ENCODE measurements around the gene TLCD4.
"Not testable (repeated sequence)": the region's sequence is repeated elsewhere in the genome, so short reads cannot be mapped to it uniquely, and the experiment has no call there.

Gene TLCD4

GRCh38 chr1:95096218-95096841 is 20.8 kb upstream of the TLCD4 start:
- DNase-seq, result no peak

GRCh38 chr1:95097426-95097825 is 19.7 kb upstream of the TLCD4 start:
- no peak for DNase-seq

GRCh38 chr1:95098196-95098595 is 19.0 kb upstream of the TLCD4 start:
- DNase-seq, result no peak

GRCh38 chr1:95108792-95109191 is 8.4 kb upstream of the TLCD4 start:
- DNase-seq, result no peak

DNA sequence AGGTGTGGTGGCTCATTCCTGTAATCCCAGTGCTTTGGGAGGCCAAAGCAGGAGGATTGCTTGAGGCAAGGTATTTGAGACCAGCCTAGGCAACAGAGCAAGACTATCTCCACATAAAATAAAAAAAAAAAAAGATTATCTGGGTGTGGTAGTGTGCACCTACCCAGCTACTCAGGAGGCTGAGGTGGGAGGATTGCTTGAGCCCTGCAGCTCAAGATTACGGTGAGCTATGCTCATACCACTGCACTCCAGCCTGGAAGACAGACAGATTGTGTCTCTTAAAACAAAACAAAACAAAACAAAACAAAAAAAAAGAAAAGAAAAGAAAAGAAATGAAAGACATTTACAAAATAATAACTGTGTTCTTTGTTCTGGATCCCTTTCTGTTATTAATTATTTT is 6.1 kb upstream of the TLCD4 start:
- DNase-seq, result no peak

GRCh38 chr1:95113684-95114083 is 3.5 kb upstream of the TLCD4 start:
- DNase-seq, result no peak

DNA sequence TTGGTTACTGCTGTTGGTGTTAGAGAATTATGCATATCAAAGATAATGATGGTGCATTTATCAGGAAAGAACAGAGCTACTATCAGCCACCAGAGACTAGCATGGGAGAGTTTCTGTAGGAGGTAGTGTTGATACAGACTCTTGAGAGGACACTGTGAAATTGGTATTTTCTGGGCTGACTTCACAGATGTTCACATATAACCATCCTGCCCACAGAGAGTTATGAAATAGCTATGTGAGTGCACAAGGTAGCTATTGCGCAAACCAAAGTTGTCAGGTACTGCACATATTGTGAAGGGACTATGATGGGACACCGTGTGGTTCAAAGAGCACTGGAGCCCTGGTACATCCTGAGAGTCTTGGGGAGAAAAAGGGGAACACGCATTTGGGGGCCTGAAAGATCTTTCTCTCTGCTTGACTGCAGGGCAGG is 1.4 kb upstream of the TLCD4 start:
- DNase-seq, result no peak

- peak; percentile 31 for DNase-seq
These were observed 462 bp upstream of the TLCD4 start for GRCh38 chr1:95116580-95117206.

GRCh38 chr1:95118067-95118499 is 928 bp downstream of the TLCD4 start:
- no peak for DNase-seq

DNA sequence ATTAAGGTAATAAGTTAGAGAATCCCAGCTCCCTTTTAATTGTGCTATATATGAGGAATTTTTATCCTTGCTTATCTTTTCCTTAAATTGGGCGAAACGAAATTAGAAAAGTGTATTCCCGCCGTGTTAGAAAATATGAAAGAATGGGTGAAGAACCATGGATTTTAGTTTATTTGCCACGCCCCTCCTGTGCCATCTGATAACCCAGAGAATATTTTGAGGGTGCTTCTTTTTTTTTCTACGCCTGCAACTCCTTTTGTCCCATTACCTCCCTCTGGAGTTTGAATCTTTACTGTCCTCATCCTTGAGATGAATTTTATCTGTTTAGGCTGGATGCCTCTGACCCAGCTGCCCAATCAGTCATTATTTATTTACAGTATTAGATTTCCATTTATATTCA is 1.6 kb downstream of the TLCD4 start:
- DNase-seq, result no peak

DNA sequence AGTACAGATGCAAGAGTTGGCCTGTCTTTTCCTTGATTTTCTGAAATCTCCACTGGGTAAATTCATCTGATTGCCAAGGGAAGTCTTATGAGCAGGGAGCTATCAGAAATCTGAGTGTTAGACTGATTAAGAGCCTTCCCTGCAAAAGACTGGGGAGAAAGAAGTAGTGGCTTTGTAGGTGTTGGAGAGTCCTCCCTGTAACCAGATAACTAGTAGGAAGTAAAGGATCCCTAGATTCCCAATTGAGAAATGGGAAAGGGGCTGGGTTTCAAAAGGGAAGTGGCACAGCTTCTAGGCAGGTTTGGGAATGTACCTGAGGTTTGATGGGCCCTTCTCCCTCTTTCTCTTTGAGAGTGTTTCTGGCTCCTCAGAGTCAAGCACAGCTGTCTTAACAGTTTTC is 2.1 kb downstream of the TLCD4 start:
- no peak for DNase-seq

DNA sequence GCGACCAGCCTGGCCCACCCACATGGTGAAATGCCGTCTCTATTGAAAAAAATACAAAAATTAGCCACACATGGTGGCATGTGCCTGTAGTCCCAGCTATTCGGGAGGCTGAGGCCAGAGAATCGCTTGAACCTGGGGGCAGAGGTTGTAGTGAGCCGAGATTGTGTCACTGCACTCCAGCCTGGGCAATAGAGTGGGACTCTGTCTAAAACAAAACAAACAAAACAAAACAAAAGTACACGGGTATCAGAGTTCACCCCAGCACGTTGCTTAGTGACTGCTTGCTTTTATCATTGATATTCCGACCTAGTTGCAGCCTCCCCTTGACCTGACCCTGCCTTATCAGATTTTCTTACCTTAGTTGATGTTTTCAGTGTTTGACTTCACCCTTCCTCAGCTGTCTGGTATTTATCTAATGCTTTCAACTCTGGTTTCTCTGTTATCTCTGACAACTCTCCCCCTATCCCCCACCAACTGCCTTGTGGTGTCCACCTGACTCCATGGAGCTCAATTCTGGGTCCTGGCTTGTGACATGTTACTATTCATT is 5.1 kb downstream of the TLCD4 start:
- DNase-seq, result no peak

GRCh38 chr1:95124342-95124741 is 7.2 kb downstream of the TLCD4 start:
- no peak for DNase-seq

GRCh38 chr1:95126366-95126765 is 9.2 kb downstream of the TLCD4 start:
- DNase-seq, result no peak

DNA sequence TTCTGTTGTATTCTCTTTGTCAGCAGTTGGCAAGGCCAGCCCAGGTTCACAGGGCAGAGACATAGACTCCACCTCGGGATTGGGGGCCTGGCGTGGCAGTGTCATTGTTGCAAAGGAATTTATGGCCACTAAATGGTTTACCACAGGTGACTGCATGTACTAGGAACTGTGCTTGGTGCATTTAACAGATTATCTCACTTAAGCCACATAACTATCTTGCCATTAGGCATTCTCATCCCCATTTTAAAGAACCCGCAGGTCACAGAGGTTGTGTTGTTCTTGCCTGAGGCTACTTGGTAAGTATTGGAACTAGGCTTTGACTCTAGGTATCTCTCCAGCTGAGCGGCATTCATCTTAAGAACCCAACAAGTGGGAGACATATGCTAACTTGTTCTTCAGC is 9.7 kb downstream of the TLCD4 start:
- no peak for DNase-seq

DNA sequence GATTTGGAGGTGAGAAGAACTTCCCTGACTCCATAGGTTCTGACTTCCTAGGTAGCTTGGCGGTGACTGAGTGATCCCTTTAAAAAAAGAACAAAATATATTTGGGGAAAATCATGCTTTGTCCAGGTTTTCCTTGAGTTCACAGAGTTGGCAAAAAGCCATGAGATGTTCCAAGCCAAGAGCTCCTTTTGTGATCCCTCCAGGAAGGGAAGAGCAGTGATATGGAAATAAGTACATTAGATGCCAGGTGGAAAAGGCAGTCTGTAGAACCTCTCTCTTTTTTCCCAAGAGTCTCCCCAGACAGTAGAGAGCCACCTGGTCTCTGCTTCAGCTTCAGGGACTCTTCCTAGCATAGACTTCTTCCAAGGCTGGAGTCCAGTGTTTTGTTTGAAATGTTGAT is 10.2 kb downstream of the TLCD4 start:
- no peak for DNase-seq

GRCh38 chr1:95132762-95133161 is 15.6 kb downstream of the TLCD4 start:
- no peak for DNase-seq

DNA sequence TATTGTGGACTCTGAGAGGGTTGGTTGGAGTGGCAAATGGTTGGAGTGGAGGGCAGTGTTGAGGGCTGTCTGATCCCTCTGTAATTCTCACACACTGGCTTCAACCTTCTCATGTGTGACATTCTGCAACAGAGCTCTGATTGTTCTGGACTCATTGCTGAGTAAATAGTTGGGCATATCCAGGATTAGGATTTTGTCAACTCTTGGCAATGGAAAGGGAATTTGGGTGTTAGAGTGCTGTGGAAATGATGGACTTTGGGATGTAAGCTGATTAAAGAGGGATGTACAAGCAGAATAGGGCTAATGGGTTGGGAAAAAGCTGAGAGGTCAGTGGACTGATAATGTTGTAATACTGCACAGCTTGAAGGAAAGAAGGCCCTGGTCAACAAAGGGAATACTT is 16.5 kb downstream of the TLCD4 start:
- no peak for DNase-seq

- no peak for DNase-seq
These were observed 21.1 kb downstream of the TLCD4 start for GRCh38 chr1:95138223-95138622.

GRCh38 chr1:95139039-95139438 is 21.9 kb downstream of the TLCD4 start:
- DNase-seq, result no peak

DNA sequence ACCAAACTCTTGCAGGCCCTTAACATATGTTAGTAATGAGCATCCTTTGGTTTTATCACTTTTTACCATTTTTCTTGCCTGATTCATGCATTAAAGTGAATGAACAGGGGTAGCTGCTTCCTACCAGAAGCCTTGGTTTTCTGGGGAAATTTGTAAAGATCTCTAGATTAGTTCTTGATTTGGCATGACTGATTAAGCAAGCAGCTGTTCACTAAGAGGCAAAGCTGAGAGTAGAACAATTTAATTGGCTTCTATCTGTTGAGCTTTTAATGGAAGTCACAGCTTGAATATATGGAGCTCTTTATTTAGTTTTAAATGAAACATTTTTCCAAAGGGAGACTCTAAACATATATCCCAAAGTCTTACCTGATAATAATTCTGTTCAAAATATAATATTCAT is 23.6 kb downstream of the TLCD4 start:
- no peak for DNase-seq

- DNase-seq, result no peak
These were observed 28.3 kb downstream of the TLCD4 start for GRCh38 chr1:95145493-95145892.

- DNase-seq, result no peak
These were observed 29.5 kb downstream of the TLCD4 start for GRCh38 chr1:95146637-95147036.

GRCh38 chr1:95154096-95154495 is 36.9 kb downstream of the TLCD4 start:
- DNase-seq, result no peak

GRCh38 chr1:95165569-95165968 is 48.4 kb downstream of the TLCD4 start:
- not testable (repeated sequence) for DNase-seq

Measured in activated CD4-positive, alpha-beta T cell treated with anti-CD3 and anti-CD28 coated beads for 1 hour (primary cell).